Left lung (tissue), 10 donors: Measurements from ENCODE around the gene PLPP3. TPM values are rescaled to one million over a fixed set of nuclear protein-coding genes. Genes with fewer than 3 reads are reported as not detected.

Source experiments
- ATAC-seq: fragments of 200-7000 bp; cut with Tn5 transposase; one replicate; pipeline ENCODE4 v1.9.1; 2020; ENCODE audit warnings: moderate library complexity
- DNase-seq, 4 donors: peaks; one replicate each; pipeline ENCODE4 v3.0.0-alpha.2; 2013 to 2020
- H3K27ac ChIP-seq, 2 donors: fragments of 200-600 bp; sonication (generic) in 1 of 2; one replicate each; pipeline versions ENCODE4 v1.5.0 to v1.8.0; 2020 to 2021
- H3K27me3 ChIP-seq, 2 donors: fragments of 200-600 bp; sonication (generic) in 1 of 2; one replicate each; pipeline versions ENCODE4 v1.5.0 to v1.8.0; 2020 to 2021
- H3K36me3 ChIP-seq, 2 donors: fragments of 200-600 bp; sonication (generic) in 1 of 2; one replicate each; pipeline versions ENCODE4 v1.5.0 to v1.8.0; 2020 to 2021
- H3K4me1 ChIP-seq, 2 donors: fragments of 200-600 bp; one replicate each; pipeline ENCODE4 v1.8.0; 2021
- H3K4me3 ChIP-seq, 2 donors: fragments of 200-600 bp; sonication (generic) in 1 of 2; one replicate each; pipeline versions ENCODE4 v1.5.0 to v1.8.0; 2020 to 2021; ENCODE audit warnings: mild to moderate bottlenecking in 1 of 2
- H3K9me3 ChIP-seq, 2 donors: fragments of 200-600 bp; sonication (generic) in 1 of 2; one replicate each; pipeline versions ENCODE4 v1.5.0 to v1.8.0; 2020 to 2021
- intact Hi-C, 2 donors: fragments of 100-400 bp; cut with DNase I; formaldehyde crosslinking; loops; one replicate each; pipeline versions ENCODE4 v1.11.2 to v1.14.2; 2022
- polyA plus RNA-seq, 6 donors: library from polyadenylated mRNA; unstranded; fragments of 120-200 nt; gene quantifications; one replicate each; pipeline ENCODE4 v1.2.1, GENCODE V29; 2013; ENCODE audit not compliant: insufficient read length in 6 of 6
- total RNA-seq, 2 donors: library from RNA; stranded (reverse); fragmentation: NEBNext Ultra II Directional; extraction: Animal tissue kit (Norgen Biotek cat#: 25700); gene quantifications; one replicate each; pipeline ENCODE4 v1.2.1, GENCODE V29; 2021
- TF ChIP-seq, protein P1 (sequence below), 2 donors: fragments of 200-600 bp; sonication (generic) in 1 of 2; IDR thresholded peaks; one replicate each; pipeline versions ENCODE4 v1.5.0 to v1.8.0; 2021; ENCODE audit warnings: antibody characterized with exemption in 2 of 2
- donor health status: DM: no; HTN: yes; CAD: no.
- donor health status: DM: no; HTN: no; CAD: no.

The PLPP3 gene
- total and polyA plus RNA-seq, 8 donors: 44.5 to 145 (median 115) TPM

DNA sequence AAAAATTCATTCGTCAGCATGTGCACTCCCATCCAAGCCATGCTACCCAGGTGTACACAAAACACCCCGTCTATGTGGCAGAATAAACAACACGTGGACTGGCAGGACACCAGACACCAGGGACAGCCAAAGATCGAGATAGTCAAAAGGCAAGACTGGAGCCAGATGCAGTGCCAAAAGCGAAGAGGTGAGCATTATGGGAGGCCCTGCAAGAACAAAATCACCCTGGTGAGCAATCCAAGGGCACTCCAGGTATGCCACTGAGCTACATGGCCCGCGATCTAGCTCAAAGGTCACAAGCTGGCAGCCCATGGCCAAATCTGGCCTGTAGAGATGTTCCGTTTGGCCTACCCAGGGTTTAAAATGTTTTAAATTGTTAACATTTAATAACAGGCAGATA is 33.7 kb downstream of the PLPP3 start:
- H3K27me3 ChIP-seq: no peaks in the 10 kb centered on the region
- ATAC-seq (no peak), DNase-seq (no peak)
- H3K27ac ChIP-seq: no peak overlapping the region
- intact Hi-C loops: no loop called here
- no peaks in the 10 kb centered on the region for H3K36me3 ChIP-seq
- TF ChIP-seq, protein P1, sequence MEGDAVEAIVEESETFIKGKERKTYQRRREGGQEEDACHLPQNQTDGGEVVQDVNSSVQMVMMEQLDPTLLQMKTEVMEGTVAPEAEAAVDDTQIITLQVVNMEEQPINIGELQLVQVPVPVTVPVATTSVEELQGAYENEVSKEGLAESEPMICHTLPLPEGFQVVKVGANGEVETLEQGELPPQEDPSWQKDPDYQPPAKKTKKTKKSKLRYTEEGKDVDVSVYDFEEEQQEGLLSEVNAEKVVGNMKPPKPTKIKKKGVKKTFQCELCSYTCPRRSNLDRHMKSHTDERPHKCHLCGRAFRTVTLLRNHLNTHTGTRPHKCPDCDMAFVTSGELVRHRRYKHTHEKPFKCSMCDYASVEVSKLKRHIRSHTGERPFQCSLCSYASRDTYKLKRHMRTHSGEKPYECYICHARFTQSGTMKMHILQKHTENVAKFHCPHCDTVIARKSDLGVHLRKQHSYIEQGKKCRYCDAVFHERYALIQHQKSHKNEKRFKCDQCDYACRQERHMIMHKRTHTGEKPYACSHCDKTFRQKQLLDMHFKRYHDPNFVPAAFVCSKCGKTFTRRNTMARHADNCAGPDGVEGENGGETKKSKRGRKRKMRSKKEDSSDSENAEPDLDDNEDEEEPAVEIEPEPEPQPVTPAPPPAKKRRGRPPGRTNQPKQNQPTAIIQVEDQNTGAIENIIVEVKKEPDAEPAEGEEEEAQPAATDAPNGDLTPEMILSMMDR (IDR thresholded peaks at IDR 0.05): no peak
- no peaks in the 10 kb centered on the region for H3K9me3 ChIP-seq
- no peak overlapping the region for H3K4me3 ChIP-seq
- H3K4me1 ChIP-seq: peaks cover 5 to 38% of the 10 kb centered on the region in 2 donors

DNA sequence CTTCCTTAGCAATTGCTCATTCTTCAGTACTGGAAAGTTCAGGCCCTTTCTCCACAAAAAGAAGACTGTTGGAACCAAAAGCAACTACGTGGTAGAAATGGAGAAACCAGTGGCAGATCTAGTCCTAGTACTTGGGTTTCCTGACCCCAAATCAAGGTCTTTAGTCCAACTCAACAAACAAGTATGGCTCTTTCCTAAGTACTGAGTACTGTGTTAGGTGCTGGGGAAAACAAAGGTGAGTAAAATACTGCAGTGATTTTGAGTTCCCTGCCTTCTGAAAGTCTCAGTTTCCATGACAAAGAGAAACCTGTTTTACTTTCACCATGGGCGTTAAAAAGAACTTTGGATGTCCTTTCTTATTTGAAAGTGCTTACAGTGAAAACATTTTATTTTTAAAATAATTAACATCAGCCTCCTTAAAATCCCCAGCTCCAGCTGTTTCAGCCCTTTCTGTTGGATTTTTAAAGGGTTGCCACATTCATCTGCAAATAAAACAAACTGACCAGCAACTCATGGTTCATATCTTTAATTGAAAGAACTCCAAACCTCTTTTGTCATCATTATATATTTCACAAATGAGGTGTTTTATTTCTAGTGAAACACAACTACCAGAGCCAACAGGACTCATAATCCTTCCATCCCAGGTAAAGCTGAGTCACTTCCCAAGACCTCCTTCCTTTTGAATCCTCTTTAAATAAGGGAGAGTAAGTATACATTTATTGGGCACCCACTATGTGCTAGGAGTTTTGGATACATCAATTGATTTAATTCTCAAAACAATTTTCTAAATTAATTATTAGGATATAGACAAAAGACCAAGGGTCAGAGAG is 35.4 kb downstream of the PLPP3 start:
- TF ChIP-seq, protein P1 (IDR thresholded peaks at IDR 0.05): no peak
- Histone ChIP-seq H3K4me3 (no peak overlapping the region), H3K27me3 (no peaks in the 10 kb centered on the region), H3K36me3 (no peaks in the 10 kb centered on the region), H3K27ac (no peak overlapping the region), H3K9me3 (no peaks in the 10 kb centered on the region), H3K4me1 (peaks cover 15 to 28% of the 10 kb centered on the region in 2 donors)
- ATAC-seq (no peak), DNase-seq (no peak)
- intact Hi-C loops: no loop called here

DNA sequence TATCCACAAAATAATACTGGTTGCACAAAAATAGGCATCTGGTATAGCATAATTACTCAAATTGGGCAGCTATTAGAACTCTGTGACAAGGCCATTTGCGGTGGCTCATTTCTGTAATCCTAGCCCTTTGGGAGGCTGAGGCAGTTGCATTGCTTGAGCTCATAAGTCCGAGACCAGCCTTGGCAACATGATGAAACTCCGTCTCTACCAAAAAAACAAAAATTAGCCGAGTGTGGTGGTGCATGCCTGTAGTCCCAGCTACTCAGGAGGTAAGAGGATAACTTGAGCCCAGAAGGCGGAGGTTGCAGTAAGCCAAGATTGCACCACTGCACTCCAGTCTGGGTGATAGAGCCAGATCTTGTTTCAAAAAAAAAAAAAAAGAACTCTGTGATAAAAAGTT is 36.7 kb downstream of the PLPP3 start:
- ATAC-seq: no peak
- intact Hi-C loops: no loop called here
- TF ChIP-seq, protein P1 (IDR thresholded peaks at IDR 0.05): no peak
- Histone ChIP-seq H3K4me3 (no peak overlapping the region), H3K9me3 (no peaks in the 10 kb centered on the region), H3K27ac (no peak overlapping the region), H3K36me3 (no peaks in the 10 kb centered on the region), H3K4me1 (peaks cover 15 to 18% of the 10 kb centered on the region in 2 donors), H3K27me3 (no peaks in the 10 kb centered on the region)
- no peak for DNase-seq

DNA sequence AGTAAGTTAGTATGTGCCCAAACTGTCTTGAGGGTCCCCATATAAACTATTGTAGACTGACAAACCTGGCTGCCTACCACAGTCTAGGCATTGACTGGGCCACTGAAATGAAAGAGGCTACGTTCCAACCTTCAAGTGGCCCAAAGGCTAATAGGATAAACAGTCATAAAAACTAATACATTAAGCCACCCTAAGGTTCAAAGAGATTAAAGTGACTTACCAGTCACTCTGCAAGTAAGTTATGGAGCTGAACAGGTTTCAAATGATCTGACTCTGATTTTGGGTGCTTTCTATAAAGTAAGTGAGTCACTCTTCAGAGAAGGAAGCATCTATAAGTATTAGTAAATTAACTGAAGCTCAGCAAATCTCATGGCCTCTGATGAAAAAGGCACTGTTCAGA is 38.0 kb downstream of the PLPP3 start:
- Histone ChIP-seq H3K4me1 (peaks cover 13 to 28% of the 10 kb centered on the region in 2 donors), H3K27ac (no peak overlapping the region), H3K9me3 (no peaks in the 10 kb centered on the region), H3K4me3 (no peak overlapping the region), H3K36me3 (peaks cover 0 to 9% of the 10 kb centered on the region in 2 donors), H3K27me3 (no peaks in the 10 kb centered on the region)
- DNase-seq (no peak), ATAC-seq (no peak)
- intact Hi-C loops: no loop called here
- TF ChIP-seq, protein P1 (IDR thresholded peaks at IDR 0.05): no peak

DNA sequence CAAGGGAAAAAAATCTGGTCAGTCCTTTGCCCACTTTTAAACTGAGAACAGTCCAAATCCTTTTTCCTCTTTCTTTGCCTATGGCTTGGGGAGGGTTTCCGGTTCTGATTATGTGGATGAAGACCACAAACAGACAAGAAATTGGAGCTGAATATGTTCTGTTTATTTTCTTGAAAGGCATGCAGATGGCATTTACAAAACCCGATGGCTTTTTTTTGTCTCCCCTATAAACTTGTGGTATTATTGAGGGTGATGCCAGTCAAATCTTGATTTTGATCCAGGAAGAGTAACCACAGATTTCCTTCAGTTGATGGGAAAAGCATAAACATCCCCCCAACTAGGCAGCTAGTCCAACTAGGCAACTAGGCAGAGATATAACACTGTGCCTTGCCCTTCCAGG is 38.9 kb downstream of the PLPP3 start:
- H3K4me3 ChIP-seq: no peak overlapping the region
- DNase-seq (no peak), ATAC-seq (no peak)
- H3K4me1 ChIP-seq: peaks cover 13 to 30% of the 10 kb centered on the region in 2 donors
- H3K27ac ChIP-seq: peak overlapping the region in 1 of 2 donors; percentile 2
- TF ChIP-seq, protein P1 (IDR thresholded peaks at IDR 0.05): no peak
- H3K36me3 ChIP-seq: peaks cover 0 to 18% of the 10 kb centered on the region in 2 donors
- H3K27me3 ChIP-seq: no peaks in the 10 kb centered on the region
- intact Hi-C loops: no loop called here
- H3K9me3 ChIP-seq: no peaks in the 10 kb centered on the region
